DMS79 treated with DMSO at 0.1 percent for 48 hours (cell line): ENCODE measurements around the gene RWDD3.
A peak's percentile ranks its signal among the peaks of the same experiment; 100 is the strongest.

Experiments used
- DNase-seq: peaks from one replicate; lab custom pipeline; 2025; lab: John Stamatoyannopoulos, UW

RWDD3 gene

GRCh38 chr1:95284420-95284819, 50.4 kb downstream of the RWDD3 start:
- DNase-seq: no peak

- DNase-seq: no peak
Observed at GRCh38 chr1:95286479-95286878, 52.5 kb downstream of the RWDD3 start.

- peak; percentile 28 for DNase-seq
Observed at GRCh38 chr1:95287081-95287480, 53.1 kb downstream of the RWDD3 start.

GRCh38 chr1:95287825-95288224, 53.8 kb downstream of the RWDD3 start:
- DNase-seq: no peak
